LHCN-M2 (cell line): ENCODE measurements around the gene SELPLG. TPM values are rescaled to one million over a fixed set of nuclear protein-coding genes. Genes with fewer than 3 reads are reported as not detected.
A peak's percentile ranks its signal among the peaks of the same experiment; 100 is the strongest.
"Not testable (repeated sequence)": the region's sequence is repeated elsewhere in the genome, so short reads cannot be mapped to it uniquely, and the experiment has no call there.

Experiments
- DNase-seq: peaks from one replicate; pipeline ENCODE4 v3.0.0-alpha.2; 2012; ENCODE audit warnings: low read depth
- total RNA-seq: library from RNA; depleted of rRNA; stranded (reverse); fragments of >200 nt; gene quantifications from 2 replicates; pipeline ENCODE4 v1.2.3, GENCODE V29; 2014

Gene SELPLG
- total RNA-seq, 1 experiment from 2014 or later = 2.1 TPM

GRCh38 chr12:108592033-108592909 lies 41.4 kb downstream of the SELPLG start:
- no peak for DNase-seq

GRCh38 chr12:108591267-108591980 lies 42.3 kb downstream of the SELPLG start:
- DNase-seq = no peak

- not testable (repeated sequence) for DNase-seq
These were observed 43.2 kb downstream of the SELPLG start for GRCh38 chr12:108590463-108590862.

- no peak for DNase-seq
These were observed 43.9 kb downstream of the SELPLG start for GRCh38 chr12:108589840-108590229.

- DNase-seq = no peak
These were observed 44.5 kb downstream of the SELPLG start for GRCh38 chr12:108589028-108589839.

GRCh38 chr12:108587826-108588225 lies 45.9 kb downstream of the SELPLG start:
- no peak for DNase-seq

- DNase-seq = no peak
These were observed 47.4 kb downstream of the SELPLG start for GRCh38 chr12:108586306-108586705.

- no peak for DNase-seq
These were observed 47.8 kb downstream of the SELPLG start for GRCh38 chr12:108585864-108586263.

GRCh38 chr12:108584456-108585065 lies 49.1 kb downstream of the SELPLG start:
- no peak for DNase-seq

GRCh38 chr12:108583991-108584390 lies 49.7 kb downstream of the SELPLG start:
- DNase-seq = peak; percentile 85

- DNase-seq = peak; percentile 45
These were observed 50.5 kb downstream of the SELPLG start for GRCh38 chr12:108582978-108583770.

- no peak for DNase-seq
These were observed 51.2 kb downstream of the SELPLG start for GRCh38 chr12:108582509-108582908.

- no peak for DNase-seq
These were observed 52.1 kb downstream of the SELPLG start for GRCh38 chr12:108581311-108582227.

GRCh38 chr12:108580531-108580930 lies 53.2 kb downstream of the SELPLG start:
- no peak for DNase-seq

GRCh38 chr12:108578813-108579212 lies 54.9 kb downstream of the SELPLG start:
- DNase-seq = no peak

GRCh38 chr12:108578264-108578663 lies 55.4 kb downstream of the SELPLG start:
- no peak for DNase-seq

- DNase-seq = no peak
These were observed 56.2 kb downstream of the SELPLG start for GRCh38 chr12:108577458-108577857.

- DNase-seq = peak; percentile 31
These were observed 56.9 kb downstream of the SELPLG start for GRCh38 chr12:108576660-108577234.
